Measurements from ENCODE around the gene MAP1LC3C. TPM values are rescaled to one million over a fixed set of nuclear protein-coding genes. Genes with fewer than 3 reads are reported as not detected.

MAP1LC3C gene
- total RNA-seq (2014; rRNA removed; shearing (Covaris generic)): not detected in 2 replicates

GRCh38 chr1:241999026-241999425 is at the start of gene MAP1LC3C:
Gene MAP1LC3C, minus strand, starts transcription at chr1:241999098. Its CDS starts 90 bp downstream, at chr1:241999008.
- no peak for DNase-seq (ENCODE audit: low read depth in 1 of 2, low spot score in 2 of 2)
- Histone ChIP-seq H3K4me1 (replicated peaks) (no peaks in the 10 kb centered on the region), H3K9me3 (replicated peaks) (no peaks in the 10 kb centered on the region), H3K27ac (no peak within 1 kb of the TSS), H3K36me3 (no peaks in the 10 kb centered on the region), H3K27me3 (replicated peaks) (no peaks in the 10 kb centered on the region), H3K4me3 (no peak within 1 kb of the TSS)

GRCh38 chr1:242043165-242043564 is 44.3 kb upstream of the MAP1LC3C start:
- Histone ChIP-seq H3K36me3 (no peaks in the 10 kb centered on the region), H3K27me3 (replicated peaks) (no peaks in the 10 kb centered on the region), H3K9me3 (replicated peaks) (no peaks in the 10 kb centered on the region), H3K27ac (no peak overlapping the region), H3K4me1 (replicated peaks) (no peaks in the 10 kb centered on the region), H3K4me3 (no peak overlapping the region)
- peak in 1 of 2 experiments; percentile 11 for DNase-seq (ENCODE audit: low read depth in 1 of 2, low spot score in 2 of 2)

GRCh38 chr1:242034392-242034791 is 35.5 kb upstream of the MAP1LC3C start:
- Histone ChIP-seq H3K27me3 (replicated peaks) (no peaks in the 10 kb centered on the region), H3K36me3 (no peaks in the 10 kb centered on the region), H3K27ac (no peak overlapping the region), H3K4me1 (replicated peaks) (no peaks in the 10 kb centered on the region), H3K4me3 (no peak overlapping the region), H3K9me3 (replicated peaks) (no peaks in the 10 kb centered on the region)
- no peak for DNase-seq (ENCODE audit: low read depth in 1 of 2, low spot score in 2 of 2)

- H3K4me3 ChIP-seq: no peak overlapping the region
- no peaks in the 10 kb centered on the region for H3K27me3 ChIP-seq (replicated peaks)
- no peaks in the 10 kb centered on the region for H3K9me3 ChIP-seq (replicated peaks)
- H3K27ac ChIP-seq: no peak overlapping the region
- H3K4me1 ChIP-seq (replicated peaks): no peaks in the 10 kb centered on the region
- no peak for DNase-seq (ENCODE audit: low read depth in 1 of 2, low spot score in 2 of 2)
- H3K36me3 ChIP-seq: no peaks in the 10 kb centered on the region
These were observed 34.5 kb upstream of the MAP1LC3C start for GRCh38 chr1:242033447-242033846.

GRCh38 chr1:242030071-242030470 is 31.2 kb upstream of the MAP1LC3C start:
- Histone ChIP-seq H3K36me3 (no peaks in the 10 kb centered on the region), H3K4me1 (replicated peaks) (no peaks in the 10 kb centered on the region), H3K4me3 (no peak overlapping the region), H3K9me3 (replicated peaks) (no peaks in the 10 kb centered on the region), H3K27me3 (replicated peaks) (no peaks in the 10 kb centered on the region), H3K27ac (no peak overlapping the region)
- DNase-seq (ENCODE audit: low read depth in 1 of 2, low spot score in 2 of 2): no peak

- no peaks in the 10 kb centered on the region for H3K36me3 ChIP-seq
- DNase-seq (ENCODE audit: low read depth in 1 of 2, low spot score in 2 of 2): no peak
- H3K27me3 ChIP-seq (replicated peaks): no peaks in the 10 kb centered on the region
- H3K27ac ChIP-seq: no peak overlapping the region
- no peak overlapping the region for H3K4me3 ChIP-seq
- no peaks in the 10 kb centered on the region for H3K4me1 ChIP-seq (replicated peaks)
- no peaks in the 10 kb centered on the region for H3K9me3 ChIP-seq (replicated peaks)
These were observed 26.8 kb upstream of the MAP1LC3C start for GRCh38 chr1:242025681-242026080.

GRCh38 chr1:242023805-242024204 is 24.9 kb upstream of the MAP1LC3C start:
- Histone ChIP-seq H3K4me1 (replicated peaks) (no peaks in the 10 kb centered on the region), H3K4me3 (no peak overlapping the region), H3K27me3 (replicated peaks) (no peaks in the 10 kb centered on the region), H3K27ac (no peak overlapping the region), H3K36me3 (no peaks in the 10 kb centered on the region), H3K9me3 (replicated peaks) (no peaks in the 10 kb centered on the region)
- DNase-seq (ENCODE audit: low read depth in 1 of 2, low spot score in 2 of 2): no peak

GRCh38 chr1:242019018-242019417 is 20.1 kb upstream of the MAP1LC3C start:
- no peaks in the 10 kb centered on the region for H3K9me3 ChIP-seq (replicated peaks)
- no peak for DNase-seq (ENCODE audit: low read depth in 1 of 2, low spot score in 2 of 2)
- no peaks in the 10 kb centered on the region for H3K36me3 ChIP-seq
- no peak overlapping the region for H3K4me3 ChIP-seq
- no peak overlapping the region for H3K27ac ChIP-seq
- no peaks in the 10 kb centered on the region for H3K4me1 ChIP-seq (replicated peaks)
- no peaks in the 10 kb centered on the region for H3K27me3 ChIP-seq (replicated peaks)

- no peaks in the 10 kb centered on the region for H3K36me3 ChIP-seq
- no peaks in the 10 kb centered on the region for H3K4me1 ChIP-seq (replicated peaks)
- DNase-seq (ENCODE audit: low read depth in 1 of 2, low spot score in 2 of 2): no peak
- no peak overlapping the region for H3K27ac ChIP-seq
- H3K9me3 ChIP-seq (replicated peaks): no peaks in the 10 kb centered on the region
- no peak overlapping the region for H3K4me3 ChIP-seq
- no peaks in the 10 kb centered on the region for H3K27me3 ChIP-seq (replicated peaks)
These were observed 18.8 kb upstream of the MAP1LC3C start for GRCh38 chr1:242017580-242018233.

GRCh38 chr1:242016479-242016878 is 17.6 kb upstream of the MAP1LC3C start:
- Histone ChIP-seq H3K4me1 (replicated peaks) (no peaks in the 10 kb centered on the region), H3K4me3 (no peak overlapping the region), H3K27ac (no peak overlapping the region), H3K9me3 (replicated peaks) (no peaks in the 10 kb centered on the region), H3K36me3 (no peaks in the 10 kb centered on the region), H3K27me3 (replicated peaks) (no peaks in the 10 kb centered on the region)
- no peak for DNase-seq (ENCODE audit: low read depth in 1 of 2, low spot score in 2 of 2)

- Histone ChIP-seq H3K9me3 (replicated peaks) (no peaks in the 10 kb centered on the region), H3K4me3 (no peak overlapping the region), H3K27me3 (replicated peaks) (no peaks in the 10 kb centered on the region), H3K27ac (no peak overlapping the region), H3K36me3 (no peaks in the 10 kb centered on the region), H3K4me1 (replicated peaks) (no peaks in the 10 kb centered on the region)
- no peak for DNase-seq (ENCODE audit: low read depth in 1 of 2, low spot score in 2 of 2)
These were observed 13.2 kb upstream of the MAP1LC3C start for GRCh38 chr1:242011894-242012660.

- Histone ChIP-seq H3K27ac (no peak overlapping the region), H3K36me3 (no peaks in the 10 kb centered on the region), H3K9me3 (replicated peaks) (no peaks in the 10 kb centered on the region), H3K4me1 (replicated peaks) (no peaks in the 10 kb centered on the region), H3K4me3 (no peak overlapping the region), H3K27me3 (replicated peaks) (no peaks in the 10 kb centered on the region)
- no peak for DNase-seq (ENCODE audit: low read depth in 1 of 2, low spot score in 2 of 2)
These were observed 10.1 kb upstream of the MAP1LC3C start for GRCh38 chr1:242008826-242009495.

- H3K36me3 ChIP-seq: no peaks in the 10 kb centered on the region
These were observed 8.1 kb upstream of the MAP1LC3C start for GRCh38 chr1:242006976-242007375.

More at GRCh38 chr1:242006976-242007375, 8.1 kb upstream of the MAP1LC3C start:
- no peak overlapping the region for H3K27ac ChIP-seq
- H3K27me3 ChIP-seq (replicated peaks): no peaks in the 10 kb centered on the region
- no peak overlapping the region for H3K4me3 ChIP-seq
- no peaks in the 10 kb centered on the region for H3K9me3 ChIP-seq (replicated peaks)
- H3K4me1 ChIP-seq (replicated peaks): no peaks in the 10 kb centered on the region
- no peak for DNase-seq (ENCODE audit: low read depth in 1 of 2, low spot score in 2 of 2)

Measured in SJSA1 (cell line).